Endothelial cell of umbilical vein (primary cell): ENCODE data around the gene TMEM144. TPM values are rescaled to one million over a fixed set of nuclear protein-coding genes. Genes with fewer than 3 reads are reported as not detected.
A peak's percentile ranks its signal among the peaks of the same experiment; 100 is the strongest.

Experiments
- BruUV-seq: library from RNA; stranded (reverse); fragments of 400-500 nt; replicated peaks from 2 replicates; lab custom pipeline; 2021; lab: Mats Ljungman, UMichigan
- CTCF ChIA-PET: fragments of 300-600, 350-600 bp; sonication (Branson Sonifier 250); formaldehyde crosslinking; loops from one replicate; lab custom pipeline; 2021; ENCODE audit warnings: antibody characterized with exemption, inconsistent platforms; lab: Charles Lee
- POLR2A ChIA-PET: fragments of 300-600, 350-600 bp; sonication (Branson Sonifier 250); formaldehyde crosslinking; loops from one replicate; lab custom pipeline; 2021; ENCODE audit warnings: antibody characterized with exemption, inconsistent platforms; lab: Charles Lee
- DNase-seq: peaks from one replicate; pipeline ENCODE4 v3.0.0-alpha.2; 2011; ENCODE audit warnings: low read depth, low spot score
- FAIRE-seq: peaks from 2 replicates; lab custom pipeline; 2011; peaks lifted over from hg19 to GRCh38; lab: Jason Lieb, UNC
- H2AFZ ChIP-seq: 2 replicates; pipeline ENCODE4 v1.6.0; 2012; ENCODE audit warnings: low read depth, low read length, control low read depth, inconsistent platforms
- H3K27ac ChIP-seq: 2 replicates; pipeline ENCODE4 v1.5.1; 2011; ENCODE audit warnings: low read depth, mild to moderate bottlenecking, control low read depth, low read length, moderate library complexity; ENCODE audit not compliant: insufficient read depth
- H3K27me3 ChIP-seq, 2 experiments: 2 replicates each; pipeline versions ENCODE4 v1.6.0 to v1.6.1; 2011; ENCODE audit warnings: low read length in 2 of 2, mixed read lengths in 1 of 2; ENCODE audit not compliant: control insufficient read depth in 2 of 2, insufficient read depth in 2 of 2
- H3K36me3 ChIP-seq, 2 experiments: 2 replicates in 1 of 2; 3 replicates in 1 of 2; pipeline ENCODE4 v1.5.1; 2011; ENCODE audit warnings: low read length in 2 of 2, mild to moderate bottlenecking in 1 of 2, moderate library complexity in 1 of 2; ENCODE audit not compliant: control insufficient read depth in 2 of 2, insufficient read depth in 2 of 2; ENCODE audit errors: extremely low read depth in 1 of 2
- H3K4me1 ChIP-seq: 3 replicates; pipeline ENCODE4 v1.5.1; 2011; ENCODE audit warnings: mild to moderate bottlenecking, low read length; ENCODE audit not compliant: control insufficient read depth, insufficient read depth; ENCODE audit errors: extremely low read depth
- H3K4me2 ChIP-seq: 2 replicates; pipeline ENCODE4 v1.6.1; 2011; ENCODE audit warnings: low read length, control low read depth, mixed read lengths; ENCODE audit not compliant: insufficient read depth
- H3K4me3 ChIP-seq, 3 experiments: fragments of 200-600 bp in 1 of 3; sonication (generic), shearing (Covaris generic) in 1 of 3; replicated peaks in 1 of 3; 2 replicates each; pipeline ENCODE4 v1.5.1; 2011 to 2016; ENCODE audit warnings: control low read depth in 3 of 3, low read length in 3 of 3, mild to moderate bottlenecking in 2 of 3, inconsistent platforms in 1 of 3, low read depth in 1 of 3, moderate library complexity in 1 of 3; ENCODE audit not compliant: insufficient read depth in 1 of 3
- H3K79me2 ChIP-seq: 2 replicates; pipeline ENCODE4 v1.6.0; 2012; ENCODE audit warnings: low read length, inconsistent platforms; ENCODE audit not compliant: control insufficient read depth, insufficient read depth
- H3K9ac ChIP-seq: replicated peaks from 2 replicates; pipeline ENCODE3; 2011; ENCODE audit warnings: low read length, control low read depth; ENCODE audit not compliant: insufficient read depth; ENCODE audit errors: extremely low read depth
- H3K9me1 ChIP-seq: replicated peaks from 3 replicates; pipeline ENCODE4 v1.6.0; 2011; ENCODE audit warnings: mild to moderate bottlenecking, low read length; ENCODE audit not compliant: control insufficient read depth, insufficient read depth; ENCODE audit errors: extremely low read depth
- H3K9me3 ChIP-seq: replicated peaks from 2 replicates; pipeline ENCODE4 v1.5.1; 2012; ENCODE audit warnings: low read length, inconsistent platforms; ENCODE audit not compliant: control insufficient read depth, insufficient read depth
- H4K20me1 ChIP-seq: replicated peaks from 2 replicates; pipeline ENCODE3; 2011; ENCODE audit warnings: mild to moderate bottlenecking, low read length; ENCODE audit not compliant: control insufficient read depth, insufficient read depth; ENCODE audit errors: extremely low read depth
- EZH2 ChIP-seq: IDR thresholded peaks from 2 replicates; pipeline ENCODE4 v1.6.1; 2012; ENCODE audit warnings: borderline replicate concordance, low read depth, mild to moderate bottlenecking, moderate library complexity, low read length, inconsistent platforms; ENCODE audit not compliant: severe bottlenecking
- FOS ChIP-seq: IDR thresholded peaks from 2 replicates; pipeline ENCODE4 v1.6.1; 2011; ENCODE audit warnings: mild to moderate bottlenecking, low read length, moderate library complexity, borderline replicate concordance; ENCODE audit not compliant: insufficient read depth
- GATA2 ChIP-seq: IDR thresholded peaks from 2 replicates; pipeline ENCODE4 v1.7.0; 2011; ENCODE audit warnings: low read depth, mild to moderate bottlenecking, moderate library complexity, mixed read lengths, low read length; ENCODE audit not compliant: insufficient read length, insufficient read depth
- JUN ChIP-seq: IDR thresholded peaks from 2 replicates; pipeline ENCODE4 v1.6.1; 2011; ENCODE audit warnings: borderline replicate concordance, low read depth; ENCODE audit not compliant: insufficient read length, insufficient read depth
- MYC ChIP-seq: IDR thresholded peaks from one replicate; pipeline ENCODE4 v1.6.1; 2011; ENCODE audit warnings: mild to moderate bottlenecking, low read depth, low read length
- POLR2A ChIP-seq: IDR thresholded peaks from 2 replicates; pipeline ENCODE4 v1.6.1; 2012; ENCODE audit warnings: low read depth, mild to moderate bottlenecking, control low read depth, low read length
- POLR2AphosphoS5 ChIP-seq: IDR thresholded peaks from 2 replicates; pipeline ENCODE4 v1.6.1; 2012; ENCODE audit warnings: low read depth, mild to moderate bottlenecking, control low read depth, low read length, moderate library complexity; ENCODE audit not compliant: insufficient read depth
- dilution Hi-C: fragments of 300-500 bp; cut with MboI; formaldehyde crosslinking; loops from one replicate; pipeline ENCODE4 v1.15.0; 2019; ENCODE audit warnings: low sequenced_read_pairs; ENCODE audit not compliant: extremely low pct_ligation_motif_present
- intact Hi-C: fragments of 100-400 bp; cut with micrococcal nuclease; formaldehyde crosslinking; loops from one replicate; pipeline ENCODE4 v1.10.0; 2022
- polyA plus RNA-seq, 4 experiments: library from polyadenylated mRNA; depleted of rRNA in 3 of 4; stranded (reverse) in 3 of 4; unstranded in 1 of 4; fragments of >200 nt; gene quantifications; 2 replicates each; pipeline versions ENCODE4 v1.2.1 to v1.2.3, GENCODE V29; 2011 to 2012; ENCODE audit warnings: missing spikeins in 1 of 4
- total RNA-seq: library from RNA; stranded (reverse); gene quantifications from 2 replicates; pipeline ENCODE4 v1.2.3, GENCODE V29; 2021
- TF ChIP-seq, protein P1 (sequence below), 2 donors: IDR thresholded peaks; 1 replicate in 1 of 2; 2 replicates in 1 of 2; pipeline ENCODE4 v1.5.1; 2011; ENCODE audit warnings: low read length in 2 of 2, mild to moderate bottlenecking in 2 of 2, moderate library complexity in 2 of 2, control low read depth in 1 of 2, inconsistent platforms in 1 of 2, low read depth in 1 of 2; ENCODE audit not compliant: insufficient read depth in 1 of 2; ENCODE audit errors: extremely low read depth in 1 of 2
- TF ChIP-seq, protein P2 (sequence below): IDR thresholded peaks from 2 replicates; pipeline ENCODE4 v1.6.1; 2011; ENCODE audit not compliant: insufficient read depth, insufficient read length

The TMEM144 gene
- total and polyA plus RNA-seq, 2 donors (not counting 3 experiments of a cell fraction or from before 2014, with no cell fraction given) = 10.5 to 23.0 TPM

DNA sequence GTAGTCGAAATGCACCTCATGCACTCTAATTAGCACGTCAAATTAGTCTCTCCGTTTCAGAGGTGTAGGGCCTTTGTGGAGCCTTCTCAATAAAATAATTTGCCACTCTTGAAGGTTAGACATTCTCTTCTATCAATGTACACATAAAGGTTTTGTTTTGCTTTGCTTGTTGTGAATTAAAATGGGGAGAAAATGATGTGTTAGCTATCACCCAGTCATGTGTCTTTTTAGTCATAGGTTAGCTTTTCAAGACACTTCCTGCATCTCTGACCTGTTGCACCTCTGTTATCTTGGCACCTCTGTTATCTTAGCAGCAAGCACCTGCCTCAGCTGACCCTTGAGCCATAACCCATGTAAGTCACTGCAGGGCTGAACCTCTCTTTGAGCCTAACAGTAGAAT, 936 bp downstream of the TMEM144 start:
- no peak overlapping the region for H3K27ac ChIP-seq
- no peaks in the 10 kb centered on the region for H3K9me1 ChIP-seq
- H3K4me2 ChIP-seq = peak overlapping the region; percentile 86
- BruUV-seq = no TSS peak
- H3K4me1 ChIP-seq = peaks cover 15% of the 10 kb centered on the region
- intact Hi-C loops (loop anchor here (2.0 kb wide), 1 partner anchor 40 kb away; no protein-coding TSS in a partner anchor), dilution Hi-C loops (no loop called here)
- TF ChIP-seq EZH2 (no peak), GATA2 (peak; percentile 42)
- no peak for FAIRE-seq
- no peaks in the 10 kb centered on the region for H4K20me1 ChIP-seq
- ChIA-PET CTCF (interaction anchor here (1.4 to 3.3 kb wide), 4 partner anchors 16 to 45 kb away, joined by 4 to 14 read pairs (median 10); no protein-coding TSS in a partner anchor), POLR2A (no interaction called here)
- no peak overlapping the region for H3K4me3 ChIP-seq
- peak overlapping the region; percentile 68 for H3K9ac ChIP-seq
- peak; percentile 49 for DNase-seq
- H3K9me3 ChIP-seq = no peaks in the 10 kb centered on the region
- H3K36me3 ChIP-seq = peaks cover 0 to 2% of the 10 kb centered on the region in 2 experiments
- H3K27me3 ChIP-seq = no peaks in the 10 kb centered on the region
- H2AFZ ChIP-seq = peak overlapping the region; percentile 52
- no peaks in the 10 kb centered on the region for H3K79me2 ChIP-seq

DNA sequence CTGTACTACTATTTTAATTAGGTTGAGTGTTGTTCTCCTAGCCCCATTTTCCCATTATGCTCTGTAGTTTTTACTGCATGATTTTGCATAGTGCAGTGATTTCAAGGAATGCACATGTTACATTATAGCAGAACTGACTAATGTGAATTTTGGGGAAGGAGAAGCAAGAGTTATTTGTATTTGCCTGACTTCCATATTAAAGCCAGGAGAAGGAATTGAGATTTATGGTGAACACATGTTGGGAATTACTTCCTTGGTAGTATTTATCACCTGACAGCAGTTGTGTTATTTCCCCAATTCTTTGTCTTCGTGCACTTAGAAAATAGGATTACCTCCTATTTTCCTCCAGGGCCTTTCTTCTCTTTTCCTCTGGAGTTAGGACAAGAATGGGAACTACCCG, 3.2 kb downstream of the TMEM144 start:
- BruUV-seq = no TSS peak
- FAIRE-seq (no peak), DNase-seq (no peak)
- ChIA-PET CTCF (no interaction called here), POLR2A (no interaction called here)
- peaks cover 15% of the 10 kb centered on the region for H3K4me1 ChIP-seq
- H3K27ac ChIP-seq = no peak overlapping the region
- no peak overlapping the region for H3K4me3 ChIP-seq
- no peaks in the 10 kb centered on the region for H3K27me3 ChIP-seq
- TF ChIP-seq MYC (no peak), POLR2AphosphoS5 (no peak), EZH2 (no peak), GATA2 (no peak), POLR2A (no peak), JUN (no peak), FOS (no peak)
- TF ChIP-seq, protein P1, sequence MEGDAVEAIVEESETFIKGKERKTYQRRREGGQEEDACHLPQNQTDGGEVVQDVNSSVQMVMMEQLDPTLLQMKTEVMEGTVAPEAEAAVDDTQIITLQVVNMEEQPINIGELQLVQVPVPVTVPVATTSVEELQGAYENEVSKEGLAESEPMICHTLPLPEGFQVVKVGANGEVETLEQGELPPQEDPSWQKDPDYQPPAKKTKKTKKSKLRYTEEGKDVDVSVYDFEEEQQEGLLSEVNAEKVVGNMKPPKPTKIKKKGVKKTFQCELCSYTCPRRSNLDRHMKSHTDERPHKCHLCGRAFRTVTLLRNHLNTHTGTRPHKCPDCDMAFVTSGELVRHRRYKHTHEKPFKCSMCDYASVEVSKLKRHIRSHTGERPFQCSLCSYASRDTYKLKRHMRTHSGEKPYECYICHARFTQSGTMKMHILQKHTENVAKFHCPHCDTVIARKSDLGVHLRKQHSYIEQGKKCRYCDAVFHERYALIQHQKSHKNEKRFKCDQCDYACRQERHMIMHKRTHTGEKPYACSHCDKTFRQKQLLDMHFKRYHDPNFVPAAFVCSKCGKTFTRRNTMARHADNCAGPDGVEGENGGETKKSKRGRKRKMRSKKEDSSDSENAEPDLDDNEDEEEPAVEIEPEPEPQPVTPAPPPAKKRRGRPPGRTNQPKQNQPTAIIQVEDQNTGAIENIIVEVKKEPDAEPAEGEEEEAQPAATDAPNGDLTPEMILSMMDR (IDR thresholded peaks at IDR 0.05; ENCODE audit: extremely low read depth in 1 of 2, insufficient read depth in 1 of 2, low read depth in 1 of 2, low read length in 2 of 2) = no peak
- TF ChIP-seq, protein P2, sequence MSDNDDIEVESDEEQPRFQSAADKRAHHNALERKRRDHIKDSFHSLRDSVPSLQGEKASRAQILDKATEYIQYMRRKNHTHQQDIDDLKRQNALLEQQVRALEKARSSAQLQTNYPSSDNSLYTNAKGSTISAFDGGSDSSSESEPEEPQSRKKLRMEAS = no peak
- H3K4me2 ChIP-seq = no peak overlapping the region
- H3K9me1 ChIP-seq = no peaks in the 10 kb centered on the region
- dilution Hi-C loops = no loop called here
- H4K20me1 ChIP-seq = no peaks in the 10 kb centered on the region
- H3K36me3 ChIP-seq = peaks cover 0 to 2% of the 10 kb centered on the region in 2 experiments
- H2AFZ ChIP-seq = no peak overlapping the region
- no peaks in the 10 kb centered on the region for H3K79me2 ChIP-seq
- intact Hi-C loops = no loop called here
- H3K9ac ChIP-seq = no peak overlapping the region
- no peaks in the 10 kb centered on the region for H3K9me3 ChIP-seq
